Thyroid gland (tissue), 4 donors: Measurements from ENCODE around the gene BLACAT1. TPM values are rescaled to one million over a fixed set of nuclear protein-coding genes. Genes with fewer than 3 reads are reported as not detected.

Experiments used
- DNase-seq, 2 donors: peaks; one replicate each; pipeline ENCODE4 v3.0.0-alpha.2; 2019
- H3K27ac ChIP-seq, 3 donors: fragments of 200-600 bp; sonication (generic); 1 replicate in 2 of 3; 2 replicates in 1 of 3; pipeline ENCODE4 v1.5.1; 2016 to 2019; ENCODE audit warnings: mild to moderate bottlenecking in 1 of 3, moderate library complexity in 1 of 3
- H3K27me3 ChIP-seq: fragments of 200-600 bp; sonication (generic); one replicate; pipeline ENCODE4 v1.5.1; 2019
- H3K36me3 ChIP-seq, 2 donors: fragments of 200-600 bp; sonication (generic); one replicate each; pipeline ENCODE4 v1.5.1; 2016 to 2019
- H3K4me1 ChIP-seq, 2 donors: fragments of 200-600 bp; sonication (generic); one replicate each; pipeline ENCODE4 v1.5.1; 2017 to 2019
- H3K4me3 ChIP-seq, 3 donors: fragments of 200-600 bp; sonication (generic); replicated peaks in 1 of 3; 1 replicate in 2 of 3; 2 replicates in 1 of 3; pipeline ENCODE4 v1.5.1; 2016; ENCODE audit warnings: mild to moderate bottlenecking in 1 of 3
- H3K9me3 ChIP-seq: fragments of 200-600 bp; sonication (generic); one replicate; pipeline ENCODE4 v1.5.1; 2017
- POLR2A ChIP-seq, 2 donors: fragments of 450-650 bp; IDR thresholded peaks; one replicate each; pipeline ENCODE4 v1.6.1; 2017; ENCODE audit warnings: antibody characterized with exemption in 2 of 2, mild to moderate bottlenecking in 2 of 2, moderate library complexity in 1 of 2
- WGBS, 2 donors: methylation state at CpG; one replicate each; pipeline ENCODE4 v1.1.5; 2017; 5-methylcytosine and 5-hydroxymethylcytosine counted together
- intact Hi-C: fragments of 100-400 bp; cut with DNase I; formaldehyde crosslinking; loops from one replicate; pipeline ENCODE4 v1.15.1; 2023
- total RNA-seq, 4 donors: library from RNA; depleted of rRNA; stranded (reverse); fragments of >200 nt; gene quantifications; one replicate each; pipeline ENCODE4 v1.2.3, GENCODE V29; 2016
- TF ChIP-seq, protein P1 (sequence below), 6 experiments: fragments of 200-600 bp in 3 of 6; fragments of 450-650 bp in 3 of 6; sonication (generic) in 3 of 6; IDR thresholded peaks; one replicate each; pipeline ENCODE4 v1.5.1; 2016 to 2019; ENCODE audit warnings: antibody characterized with exemption in 6 of 6, mild to moderate bottlenecking in 2 of 6, inconsistent platforms in 1 of 6, moderate library complexity in 1 of 6

The BLACAT1 gene
- total RNA-seq, 4 donors from 2014 or later, result 2.3 to 4.2 (median 3.2) TPM

DNA sequence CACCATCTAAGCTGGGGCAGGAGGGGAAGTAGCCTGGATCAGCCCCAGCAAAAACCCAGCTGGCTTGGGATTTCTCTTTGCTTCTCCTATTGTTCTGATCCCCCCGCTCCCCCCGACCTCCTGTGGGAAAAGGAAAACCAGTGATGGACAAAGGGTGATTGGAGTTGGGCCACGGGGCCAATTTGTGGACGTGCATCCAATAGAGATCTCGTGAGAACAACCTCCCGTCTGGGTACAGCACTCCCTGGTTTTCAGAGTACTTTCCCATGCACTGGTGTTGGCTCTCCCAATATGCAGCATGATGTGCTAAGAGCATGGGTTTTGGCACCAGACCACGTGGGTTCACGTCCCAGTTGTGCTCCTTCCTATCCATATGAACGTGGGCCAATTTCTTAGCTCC lies 9.0 kb downstream of the BLACAT1 start:
- intact Hi-C loops, result no loop called here
- WGBS, 2 donors, result 34 to 55% methylated on average over 9 of the region's 9 CpGs
- H3K27ac ChIP-seq, result peak overlapping the region; percentile 83 to 94 (median 94)
- no peaks in the 10 kb centered on the region for H3K36me3 ChIP-seq
- H3K9me3 ChIP-seq, result no peaks in the 10 kb centered on the region
- no peak for TF ChIP-seq POLR2A (IDR thresholded peaks at IDR 0.05)
- TF ChIP-seq, protein P1, sequence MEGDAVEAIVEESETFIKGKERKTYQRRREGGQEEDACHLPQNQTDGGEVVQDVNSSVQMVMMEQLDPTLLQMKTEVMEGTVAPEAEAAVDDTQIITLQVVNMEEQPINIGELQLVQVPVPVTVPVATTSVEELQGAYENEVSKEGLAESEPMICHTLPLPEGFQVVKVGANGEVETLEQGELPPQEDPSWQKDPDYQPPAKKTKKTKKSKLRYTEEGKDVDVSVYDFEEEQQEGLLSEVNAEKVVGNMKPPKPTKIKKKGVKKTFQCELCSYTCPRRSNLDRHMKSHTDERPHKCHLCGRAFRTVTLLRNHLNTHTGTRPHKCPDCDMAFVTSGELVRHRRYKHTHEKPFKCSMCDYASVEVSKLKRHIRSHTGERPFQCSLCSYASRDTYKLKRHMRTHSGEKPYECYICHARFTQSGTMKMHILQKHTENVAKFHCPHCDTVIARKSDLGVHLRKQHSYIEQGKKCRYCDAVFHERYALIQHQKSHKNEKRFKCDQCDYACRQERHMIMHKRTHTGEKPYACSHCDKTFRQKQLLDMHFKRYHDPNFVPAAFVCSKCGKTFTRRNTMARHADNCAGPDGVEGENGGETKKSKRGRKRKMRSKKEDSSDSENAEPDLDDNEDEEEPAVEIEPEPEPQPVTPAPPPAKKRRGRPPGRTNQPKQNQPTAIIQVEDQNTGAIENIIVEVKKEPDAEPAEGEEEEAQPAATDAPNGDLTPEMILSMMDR (IDR thresholded peaks at IDR 0.05), result no peak
- no peak overlapping the region for H3K4me3 ChIP-seq
- peaks cover 70 to 80% of the 10 kb centered on the region in 2 donors for H3K4me1 ChIP-seq
- no peaks in the 10 kb centered on the region for H3K27me3 ChIP-seq
- no peak for DNase-seq

DNA sequence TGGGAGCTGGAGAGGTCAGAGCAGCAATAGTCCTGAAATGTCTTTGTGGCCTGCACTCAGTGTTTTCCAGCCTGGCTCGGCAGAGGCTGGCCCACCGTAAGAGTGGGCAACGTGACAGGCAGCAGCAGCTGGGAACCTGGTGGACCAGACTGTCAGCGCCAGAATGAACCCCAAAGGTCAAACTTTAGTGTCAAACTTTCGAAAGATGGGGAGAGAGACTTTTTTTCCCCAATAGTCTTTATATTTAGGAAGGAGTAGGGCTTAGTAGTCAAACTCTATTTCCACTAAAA lies 10.3 kb downstream of the BLACAT1 start:
- TF ChIP-seq POLR2A (IDR thresholded peaks at IDR 0.05), result no peak
- TF ChIP-seq, protein P1 (IDR thresholded peaks at IDR 0.05), result no peak
- 49 to 67% methylated on average over 5 of the region's 5 CpGs for WGBS, 2 donors
- intact Hi-C loops, result no loop called here
- H3K27me3 ChIP-seq, result no peaks in the 10 kb centered on the region
- H3K4me1 ChIP-seq, result peaks cover 78 to 86% of the 10 kb centered on the region in 2 donors
- no peaks in the 10 kb centered on the region for H3K9me3 ChIP-seq
- peak in 1 of 2 donors; percentile 26 for DNase-seq
- no peaks in the 10 kb centered on the region for H3K36me3 ChIP-seq
- peak overlapping the region; percentile 81 to 94 (median 94) for H3K27ac ChIP-seq
- H3K4me3 ChIP-seq, result no peak overlapping the region

- peak; percentile 87 to 88 for DNase-seq
- H3K36me3 ChIP-seq, result no peaks in the 10 kb centered on the region
- intact Hi-C loops, result no loop called here
- 29 to 30% methylated on average over 17 to 18 of the region's 18 CpGs for WGBS, 2 donors
- H3K27me3 ChIP-seq, result no peaks in the 10 kb centered on the region
- H3K4me1 ChIP-seq, result peaks cover 79 to 86% of the 10 kb centered on the region in 2 donors
- no peaks in the 10 kb centered on the region for H3K9me3 ChIP-seq
- H3K4me3 ChIP-seq, result peak overlapping the region in 1 of 3 donors; percentile 16
- peak overlapping the region; percentile 81 to 94 (median 94) for H3K27ac ChIP-seq
- TF ChIP-seq, protein P1 (IDR thresholded peaks at IDR 0.05), result no peak
- no peak for TF ChIP-seq POLR2A (IDR thresholded peaks at IDR 0.05)
Observed at GRCh38 chr1:205444931-205445645, 10.8 kb downstream of the BLACAT1 start.

DNA sequence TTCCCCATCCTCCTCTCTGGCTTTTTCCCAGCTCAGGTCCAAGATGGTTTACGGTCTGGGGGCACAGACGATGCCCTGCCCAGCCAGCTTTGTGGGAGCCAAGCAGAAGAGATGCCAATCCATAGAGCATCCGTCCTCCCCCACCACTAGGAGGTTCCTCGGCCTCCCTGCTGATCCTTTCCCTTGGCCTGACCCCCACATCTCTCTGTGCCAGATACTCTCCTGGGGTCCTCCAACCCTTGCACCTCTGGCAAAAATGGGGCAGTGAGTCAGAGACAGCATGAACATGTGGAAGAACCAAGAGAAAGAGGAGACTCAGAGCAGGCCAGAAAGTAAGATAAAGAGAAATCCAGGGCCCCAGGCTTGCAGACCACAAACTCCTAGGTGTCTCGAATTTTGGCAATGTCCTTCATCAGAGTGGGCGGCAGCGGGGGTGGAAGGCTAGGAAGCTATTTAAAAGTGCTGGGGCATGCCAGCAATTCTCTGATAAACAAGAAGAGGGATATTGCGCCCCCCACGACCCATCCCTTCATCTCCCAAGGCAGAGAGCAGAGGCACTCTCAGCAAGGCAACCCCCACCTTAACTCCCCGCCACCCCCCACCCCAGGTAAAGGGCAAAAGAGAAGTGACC lies 11.4 kb downstream of the BLACAT1 start:
- Histone ChIP-seq H3K27ac (peak overlapping the region; percentile 81 to 94 (median 94)), H3K36me3 (no peaks in the 10 kb centered on the region), H3K9me3 (no peaks in the 10 kb centered on the region), H3K4me3 (peak overlapping the region in 1 of 3 donors; percentile 16), H3K27me3 (no peaks in the 10 kb centered on the region), H3K4me1 (peaks cover 77 to 92% of the 10 kb centered on the region in 2 donors)
- TF ChIP-seq, protein P1 (IDR thresholded peaks at IDR 0.05), result no peak
- TF ChIP-seq POLR2A (IDR thresholded peaks at IDR 0.05), result no peak
- intact Hi-C loops, result no loop called here
- 32 to 40% methylated on average over 10 of the region's 10 CpGs for WGBS, 2 donors
- no peak for DNase-seq
